ENCODE data around the gene LCOR.
A peak's percentile ranks its signal among the peaks of the same experiment; 100 is the strongest.

LCOR gene

GRCh38 chr10:96947036-96947435 lies 114.9 kb downstream of the LCOR start:
- DNase-seq: no peak

- no peak for DNase-seq
These were observed 117.1 kb downstream of the LCOR start for GRCh38 chr10:96949039-96949683.

- DNase-seq: no peak
These were observed 119.9 kb downstream of the LCOR start for GRCh38 chr10:96951954-96952353.

- DNase-seq: no peak
These were observed 123.7 kb downstream of the LCOR start for GRCh38 chr10:96955794-96956193.

GRCh38 chr10:96958071-96958470 lies 126.0 kb downstream of the LCOR start:
- no peak for DNase-seq

GRCh38 chr10:96959733-96960132 lies 127.6 kb downstream of the LCOR start:
- no peak for DNase-seq

- no peak for DNase-seq
These were observed 128.8 kb downstream of the LCOR start for GRCh38 chr10:96960872-96961271.

- no peak for DNase-seq
These were observed 132.0 kb downstream of the LCOR start for GRCh38 chr10:96964131-96964530.

- DNase-seq: no peak
These were observed 135.7 kb downstream of the LCOR start for GRCh38 chr10:96967847-96968246.

- DNase-seq: no peak
These were observed 136.8 kb downstream of the LCOR start for GRCh38 chr10:96968682-96969423.

- no peak for DNase-seq
These were observed 139.2 kb downstream of the LCOR start for GRCh38 chr10:96971324-96971723.

- no peak for DNase-seq
These were observed 140.2 kb downstream of the LCOR start for GRCh38 chr10:96972264-96972663.

- peak; percentile 74 for DNase-seq
These were observed 142.0 kb downstream of the LCOR start for GRCh38 chr10:96973809-96974747.

- DNase-seq: no peak
These were observed 143.0 kb downstream of the LCOR start for GRCh38 chr10:96975136-96975535.

- DNase-seq: no peak
These were observed 146.6 kb downstream of the LCOR start for GRCh38 chr10:96978621-96979154.

- no peak for DNase-seq
These were observed 150.2 kb downstream of the LCOR start for GRCh38 chr10:96982149-96982930.

- DNase-seq: peak; percentile 8
These were observed 152.5 kb downstream of the LCOR start for GRCh38 chr10:96984541-96985131.

- DNase-seq: no peak
These were observed 154.2 kb downstream of the LCOR start for GRCh38 chr10:96986200-96986856.

GRCh38 chr10:96987141-96987841 lies 155.2 kb downstream of the LCOR start:
- no peak for DNase-seq

GRCh38 chr10:96987842-96988175 lies 155.7 kb downstream of the LCOR start:
- DNase-seq: no peak

GRCh38 chr10:96988426-96988825 lies 156.3 kb downstream of the LCOR start:
- no peak for DNase-seq
